ENCODE results near the gene DAZAP1.
"Not testable (repeated sequence)": the region's sequence is repeated elsewhere in the genome, so short reads cannot be mapped to it uniquely, and the experiment has no call there.

DAZAP1 gene

GRCh38 chr19:1477056-1477455 lies 69.7 kb downstream of the DAZAP1 start:
- not testable (repeated sequence) for DNase-seq

- DNase-seq, result peak; percentile 80
Measured at GRCh38 chr19:1478934-1479707, 71.7 kb downstream of the DAZAP1 start, which contains the start of gene C19orf25. Gene C19orf25 (minus strand): TSS chr19:1479215. CDS start chr19:1478903, 312 bp downstream.

GRCh38 chr19:1481224-1481892 lies 74.0 kb downstream of the DAZAP1 start:
- DNase-seq, result no peak

GRCh38 chr19:1481893-1482360 lies 74.5 kb downstream of the DAZAP1 start:
- no peak for DNase-seq

GRCh38 chr19:1482361-1483130 lies 75.2 kb downstream of the DAZAP1 start:
- DNase-seq, result no peak

- DNase-seq, result no peak
Measured at GRCh38 chr19:1483131-1483978, 76.0 kb downstream of the DAZAP1 start.

- no peak for DNase-seq
Measured at GRCh38 chr19:1483979-1484428, 76.6 kb downstream of the DAZAP1 start.
